WI38 (cell line): Measurements from ENCODE around the gene CACNB2.

Experiments used
- H3K4me3 ChIP-seq: 2 replicates; pipeline ENCODE4 v1.5.1; 2011; ENCODE audit warnings: low read depth, mild to moderate bottlenecking, control low read depth, low read length
- CTCF ChIP-seq: IDR thresholded peaks from 2 replicates; pipeline ENCODE4 v1.5.1; 2012; ENCODE audit warnings: low read depth, mild to moderate bottlenecking, control low read depth, low read length

CACNB2 gene

GRCh38 chr10:18417950-18418527 is 277.8 kb downstream of the CACNB2 start:
- H3K4me3 ChIP-seq, result no peak overlapping the region
- no peak for TF ChIP-seq CTCF

- H3K4me3 ChIP-seq, result no peak overlapping the region
- TF ChIP-seq CTCF, result no peak
These were observed 278.5 kb downstream of the CACNB2 start for GRCh38 chr10:18418541-18419215.

DNA sequence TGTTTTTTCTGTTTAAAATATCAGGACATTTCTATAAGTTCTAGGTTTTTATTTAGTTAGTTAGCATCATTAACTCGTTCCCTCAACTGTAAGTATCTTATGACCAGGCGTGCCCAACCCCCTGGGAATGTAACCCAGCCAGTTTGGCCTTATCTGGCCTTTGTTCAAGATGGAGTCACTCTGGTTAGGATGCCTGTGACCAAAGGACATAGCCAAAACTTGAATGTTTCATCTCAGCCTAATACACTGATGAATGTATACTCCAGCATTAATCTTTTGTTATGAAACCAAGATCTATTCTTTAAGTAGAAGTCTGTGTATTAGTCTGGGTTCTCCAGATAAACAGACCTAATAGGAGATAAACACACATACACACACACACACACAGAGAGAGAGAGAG is 279.7 kb downstream of the CACNB2 start:
- TF ChIP-seq CTCF, result no peak
- H3K4me3 ChIP-seq, result no peak overlapping the region

- TF ChIP-seq CTCF, result no peak
- H3K4me3 ChIP-seq, result no peak overlapping the region
These were observed 281.6 kb downstream of the CACNB2 start for GRCh38 chr10:18421726-18422293.

GRCh38 chr10:18423058-18423637 is 282.9 kb downstream of the CACNB2 start:
- H3K4me3 ChIP-seq, result no peak overlapping the region
- no peak for TF ChIP-seq CTCF

DNA sequence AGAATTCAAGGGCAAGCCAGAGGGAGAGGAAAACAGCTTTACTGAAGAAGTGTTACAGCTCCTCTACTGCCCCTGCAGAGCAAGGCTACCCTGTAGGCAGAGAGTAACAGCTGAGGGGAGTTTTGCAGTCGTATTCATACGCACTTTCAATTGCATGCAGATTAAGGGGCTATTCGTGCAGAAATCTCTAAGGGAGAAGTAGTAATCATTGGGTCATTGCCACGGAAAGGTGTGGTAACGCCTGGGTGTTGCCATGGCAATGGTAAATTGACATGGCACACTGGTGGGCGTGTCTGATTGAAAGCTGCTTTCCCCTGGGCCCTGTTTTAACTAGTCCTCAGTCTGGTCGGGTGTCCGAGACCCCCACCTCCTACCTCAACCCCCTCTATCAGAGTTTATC is 284.0 kb downstream of the CACNB2 start:
- no peak for TF ChIP-seq CTCF
- no peak overlapping the region for H3K4me3 ChIP-seq

DNA sequence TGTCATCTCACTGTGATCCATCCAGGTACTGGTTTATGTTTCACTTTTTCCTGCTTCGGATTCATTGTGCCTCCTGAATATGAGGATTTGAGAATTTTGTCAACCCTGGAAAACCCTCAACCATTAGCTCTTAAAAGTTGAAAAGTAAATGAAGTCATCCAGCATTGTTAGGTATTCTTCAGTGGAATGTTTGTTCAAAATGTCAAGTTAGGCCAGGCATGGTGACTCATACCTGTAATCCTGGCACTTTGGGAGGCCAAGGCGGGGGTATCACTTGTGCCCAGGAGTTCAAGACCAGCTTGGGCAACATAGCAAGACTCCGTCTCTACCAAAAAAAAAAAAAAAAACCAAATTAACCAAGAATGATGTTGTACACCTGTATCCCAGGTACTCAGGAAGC is 289.1 kb downstream of the CACNB2 start:
- no peak for TF ChIP-seq CTCF
- H3K4me3 ChIP-seq, result no peak overlapping the region
